Gastroesophageal sphincter (tissue), 4 donors: Measurements from ENCODE around the gene LENG8. TPM values are rescaled to one million over a fixed set of nuclear protein-coding genes. Genes with fewer than 3 reads are reported as not detected.

Experiments
- ATAC-seq: fragments of 150-250 bp; one replicate; pipeline ENCODE4 v1.9.1; 2016; ENCODE audit warnings: mild to moderate bottlenecking, moderate library complexity
- H3K27ac ChIP-seq, 4 donors: fragments of 200-600 bp; sonication (generic) in 3 of 4; 1 replicate in 3 of 4; 2 replicates in 1 of 4; pipeline ENCODE4 v1.5.1; 2016 to 2019
- H3K27me3 ChIP-seq: fragments of 200-600 bp; sonication (generic); one replicate; pipeline ENCODE4 v1.5.1; 2019
- H3K36me3 ChIP-seq, 2 donors: fragments of 200-600 bp; sonication (generic); one replicate each; pipeline ENCODE4 v1.5.1; 2019; ENCODE audit warnings: control low read depth in 1 of 2
- H3K4me1 ChIP-seq, 3 donors: fragments of 200-600 bp; sonication (generic); 1 replicate in 2 of 3; 2 replicates in 1 of 3; pipeline ENCODE4 v1.5.1; 2016 to 2019; ENCODE audit warnings: control low read depth in 2 of 3
- H3K4me3 ChIP-seq, 2 donors: fragments of 200-600 bp; sonication (generic); one replicate each; pipeline ENCODE4 v1.5.1; 2019; ENCODE audit warnings: mild to moderate bottlenecking in 1 of 2, moderate library complexity in 1 of 2
- H3K9me3 ChIP-seq, 3 donors: fragments of 200-600 bp; sonication (generic); one replicate each; pipeline ENCODE4 v1.5.1; 2017 to 2019; ENCODE audit warnings: control low read depth in 2 of 3
- CTCF ChIP-seq, 4 experiments: fragments of 200-600 bp in 2 of 4; fragments of 450-650 bp in 2 of 4; sonication (generic) in 1 of 4; IDR thresholded peaks; one replicate each; pipeline ENCODE4 v1.5.1; 2017 to 2019; ENCODE audit warnings: antibody characterized with exemption in 4 of 4, mild to moderate bottlenecking in 2 of 4, moderate library complexity in 2 of 4
- EP300 ChIP-seq: sonication (generic); formaldehyde crosslinking; IDR thresholded peaks from one replicate; pipeline ENCODE4 v1.6.1; 2017; ENCODE audit warnings: antibody characterized with exemption, mild to moderate bottlenecking
- POLR2A ChIP-seq, 2 donors: fragments of 450-650 bp; IDR thresholded peaks; one replicate each; pipeline ENCODE4 v1.6.1; 2017; ENCODE audit warnings: antibody characterized with exemption in 2 of 2, mild to moderate bottlenecking in 2 of 2, moderate library complexity in 1 of 2
- POLR2AphosphoS5 ChIP-seq: sonication (generic); formaldehyde crosslinking; IDR thresholded peaks from one replicate; pipeline ENCODE4 v1.6.1; 2017; ENCODE audit warnings: antibody characterized with exemption
- WGBS, 2 donors: methylation state at CpG; one replicate each; pipeline ENCODE4 v1.1.5; 2018; ENCODE audit warnings: low coverage in 1 of 2; 5-methylcytosine and 5-hydroxymethylcytosine counted together
- total RNA-seq, 4 donors: library from RNA; depleted of rRNA; stranded (reverse); fragments of >200 nt; gene quantifications; one replicate each; pipeline ENCODE4 v1.1.0, GENCODE V29; 2016

The LENG8 gene
- total RNA-seq, 4 donors from 2014 or later = 25.4 to 215 (median 80.9) TPM

- Histone ChIP-seq H3K4me1 (peaks cover 0 to 57% (median 26%) of the 10 kb centered on the region in 3 donors), H3K27ac (peak overlapping the region in 1 of 4 donors; percentile 48), H3K36me3 (peaks cover 0 to 6% of the 10 kb centered on the region in 2 donors), H3K9me3 (no peaks in the 10 kb centered on the region), H3K27me3 (peaks cover 19% of the 10 kb centered on the region), H3K4me3 (no peak overlapping the region)
- 0% methylated on average over 1 of the region's 16 CpGs; no CpG with 5 or more reads in 1 of the 2 donors for WGBS, 2 donors
- TF ChIP-seq CTCF (IDR thresholded peaks at IDR 0.05) (no peak), POLR2A (IDR thresholded peaks at IDR 0.05) (no peak), EP300 (no peak), POLR2AphosphoS5 (no peak)
- ATAC-seq = no peak
These were observed 13.4 kb upstream of the LENG8 start for GRCh38 chr19:54435551-54436016.

DNA sequence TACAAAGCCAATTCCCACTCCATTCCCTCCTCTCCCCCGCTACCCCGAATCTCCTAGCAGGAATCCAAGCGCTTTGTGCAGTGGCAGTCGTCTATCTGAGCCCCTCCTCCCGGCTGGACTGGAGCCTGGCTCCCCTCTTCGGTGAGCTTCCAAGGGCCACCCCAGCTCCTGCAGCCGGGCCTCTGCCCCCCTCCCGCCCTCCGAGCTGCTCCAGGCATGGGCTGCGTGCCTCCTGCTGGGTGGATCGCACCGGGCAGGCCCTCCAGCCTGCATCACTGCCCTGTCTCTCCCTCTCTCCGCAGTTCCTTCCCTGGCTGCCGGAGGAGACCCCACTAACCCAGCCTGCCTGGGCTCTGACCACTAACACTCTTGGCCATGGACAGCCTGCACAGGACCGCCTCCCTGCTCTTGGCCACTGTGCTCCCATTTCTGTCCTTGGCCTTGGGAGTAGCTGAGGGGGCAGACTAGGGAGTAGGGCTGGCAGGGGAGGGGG, 12.9 kb upstream of the LENG8 start:
- no peak for ATAC-seq
- 0 to 18% methylated on average over 2 to 12 of the region's 15 CpGs for WGBS, 2 donors
- peaks cover 14% of the 10 kb centered on the region for H3K27me3 ChIP-seq
- no peaks in the 10 kb centered on the region for H3K9me3 ChIP-seq
- H3K36me3 ChIP-seq = peaks cover 0 to 6% of the 10 kb centered on the region in 2 donors
- TF ChIP-seq EP300 (no peak), POLR2AphosphoS5 (no peak), CTCF (IDR thresholded peaks at IDR 0.05) (no peak), POLR2A (IDR thresholded peaks at IDR 0.05) (no peak)
- H3K4me1 ChIP-seq = peaks cover 0 to 52% (median 21%) of the 10 kb centered on the region in 3 donors
- no peak overlapping the region for H3K4me3 ChIP-seq
- H3K27ac ChIP-seq = peak overlapping the region in 1 of 4 donors; percentile 48

DNA sequence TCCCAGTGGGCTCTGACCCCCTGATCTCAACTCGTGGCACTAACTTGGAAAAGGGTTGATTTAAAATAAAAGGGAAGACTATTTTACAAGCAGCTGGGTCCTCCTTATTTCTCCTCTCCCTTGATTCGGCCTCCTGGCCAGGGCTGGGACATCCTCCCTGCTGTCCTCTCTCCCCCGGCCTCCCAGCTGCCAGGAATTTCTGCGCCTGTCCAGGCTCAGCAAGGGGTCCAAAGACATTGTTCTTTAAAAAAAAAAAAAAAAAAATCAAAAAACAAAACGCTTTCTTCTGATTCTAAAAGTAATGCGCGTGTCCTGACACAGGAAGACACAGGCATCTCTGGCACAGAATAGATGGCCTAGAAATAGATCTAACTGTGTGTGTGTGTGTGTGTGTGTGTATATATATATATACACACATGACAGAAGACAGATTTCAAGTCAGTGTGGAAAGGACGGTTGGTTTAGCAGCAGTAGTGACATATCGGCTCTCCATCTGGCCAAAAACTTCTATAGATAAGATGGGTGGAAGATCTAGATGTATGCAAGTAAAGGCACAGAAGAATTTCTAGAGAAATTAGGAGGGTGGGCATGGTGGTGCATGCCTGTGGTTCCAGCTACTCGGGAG, 12.3 kb upstream of the LENG8 start:
- Histone ChIP-seq H3K9me3 (no peaks in the 10 kb centered on the region), H3K36me3 (peaks cover 0 to 6% of the 10 kb centered on the region in 2 donors), H3K27me3 (peaks cover 8% of the 10 kb centered on the region), H3K4me1 (peaks cover 0 to 45% (median 20%) of the 10 kb centered on the region in 3 donors), H3K27ac (peak overlapping the region in 1 of 4 donors; percentile 48), H3K4me3 (no peak overlapping the region)
- TF ChIP-seq POLR2AphosphoS5 = no peak
- no peak for TF ChIP-seq CTCF (IDR thresholded peaks at IDR 0.05)
- no peak for TF ChIP-seq POLR2A (IDR thresholded peaks at IDR 0.05)
- TF ChIP-seq EP300 = no peak
- 70 to 84% methylated on average over 7 to 9 of the region's 10 CpGs for WGBS, 2 donors
- ATAC-seq = no peak

DNA sequence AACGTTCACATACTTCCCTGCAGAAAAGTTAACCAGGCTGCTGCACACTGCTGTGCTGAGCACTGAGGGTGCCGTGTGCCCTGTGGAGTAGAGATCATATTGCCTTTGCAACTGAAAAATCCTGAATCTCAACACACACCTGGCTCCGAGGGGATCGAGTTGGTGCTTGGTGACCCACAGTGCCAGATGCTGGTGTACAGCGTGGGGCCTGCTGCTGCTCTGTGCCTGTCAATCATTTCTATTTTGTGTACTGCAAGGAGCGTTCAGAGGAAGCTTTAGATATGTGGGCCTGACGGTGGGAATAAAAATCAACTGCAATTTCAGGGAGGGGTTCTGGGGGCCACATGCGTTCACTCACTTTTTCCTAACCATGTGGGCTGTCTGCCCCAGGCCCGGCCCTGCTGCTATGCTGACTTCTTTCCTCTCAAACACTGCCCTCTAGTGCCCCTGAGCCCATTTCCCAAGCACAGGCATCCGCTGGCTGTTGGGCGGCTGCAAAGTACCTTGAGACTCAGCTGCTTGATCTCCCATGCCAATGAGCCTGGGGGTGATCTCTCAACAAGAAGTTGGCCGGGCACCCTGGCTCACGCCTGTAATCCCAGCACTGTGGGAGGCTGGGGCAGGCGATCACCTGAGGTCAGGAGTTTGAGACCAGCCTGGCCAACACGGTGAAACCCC, 9.7 kb upstream of the LENG8 start:
- no peaks in the 10 kb centered on the region for H3K9me3 ChIP-seq
- WGBS, 2 donors = 54% methylated on average over 5 of the region's 15 CpGs; no CpG with 5 or more reads in 1 of the 2 donors
- H3K36me3 ChIP-seq = peaks cover 0 to 27% of the 10 kb centered on the region in 2 donors
- no peak overlapping the region for H3K27ac ChIP-seq
- H3K27me3 ChIP-seq = no peaks in the 10 kb centered on the region
- peaks cover 0 to 36% (median 18%) of the 10 kb centered on the region in 3 donors for H3K4me1 ChIP-seq
- H3K4me3 ChIP-seq = no peak overlapping the region
- no peak for ATAC-seq
- TF ChIP-seq CTCF (IDR thresholded peaks at IDR 0.05) (peak in 1 of 4 experiments; percentile 40), POLR2A (IDR thresholded peaks at IDR 0.05) (no peak), EP300 (no peak)
